GM21367 (cell line): ENCODE data around the gene FPR1.

Experiments used
- ATAC-seq: cut with Tn5 transposase; IDR thresholded peaks from one replicate; pipeline ENCODE4 v1.9.1; 2021; ENCODE audit not compliant: unreplicated experiment

FPR1 gene, protein sequence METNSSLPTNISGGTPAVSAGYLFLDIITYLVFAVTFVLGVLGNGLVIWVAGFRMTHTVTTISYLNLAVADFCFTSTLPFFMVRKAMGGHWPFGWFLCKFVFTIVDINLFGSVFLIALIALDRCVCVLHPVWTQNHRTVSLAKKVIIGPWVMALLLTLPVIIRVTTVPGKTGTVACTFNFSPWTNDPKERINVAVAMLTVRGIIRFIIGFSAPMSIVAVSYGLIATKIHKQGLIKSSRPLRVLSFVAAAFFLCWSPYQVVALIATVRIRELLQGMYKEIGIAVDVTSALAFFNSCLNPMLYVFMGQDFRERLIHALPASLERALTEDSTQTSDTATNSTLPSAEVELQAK

DNA sequence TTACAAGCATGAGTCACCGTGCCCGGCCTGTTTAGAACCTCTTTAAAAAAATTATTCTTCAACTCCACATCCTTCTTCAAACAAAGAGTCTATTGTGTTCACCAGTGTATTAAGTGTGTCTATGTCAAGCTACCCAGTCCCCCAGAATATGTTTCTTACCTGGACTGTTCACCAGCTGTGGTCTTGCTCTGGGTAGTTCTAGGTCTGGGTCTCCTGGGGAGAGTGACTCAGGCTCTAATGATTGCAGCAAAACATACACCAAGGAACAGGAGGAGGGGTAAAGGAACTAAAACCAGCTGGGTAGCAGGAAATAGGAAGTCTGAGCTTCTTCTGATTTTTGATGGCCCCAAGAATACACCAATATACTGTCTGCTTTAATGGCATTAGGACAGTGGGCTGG, at the start of gene FPR1:
Gene FPR1 (minus strand): TSS at position 224 of the 400 bp plus-strand sequence. CDS start 4,884 bp downstream, outside the sequence.
- no peak for ATAC-seq

DNA sequence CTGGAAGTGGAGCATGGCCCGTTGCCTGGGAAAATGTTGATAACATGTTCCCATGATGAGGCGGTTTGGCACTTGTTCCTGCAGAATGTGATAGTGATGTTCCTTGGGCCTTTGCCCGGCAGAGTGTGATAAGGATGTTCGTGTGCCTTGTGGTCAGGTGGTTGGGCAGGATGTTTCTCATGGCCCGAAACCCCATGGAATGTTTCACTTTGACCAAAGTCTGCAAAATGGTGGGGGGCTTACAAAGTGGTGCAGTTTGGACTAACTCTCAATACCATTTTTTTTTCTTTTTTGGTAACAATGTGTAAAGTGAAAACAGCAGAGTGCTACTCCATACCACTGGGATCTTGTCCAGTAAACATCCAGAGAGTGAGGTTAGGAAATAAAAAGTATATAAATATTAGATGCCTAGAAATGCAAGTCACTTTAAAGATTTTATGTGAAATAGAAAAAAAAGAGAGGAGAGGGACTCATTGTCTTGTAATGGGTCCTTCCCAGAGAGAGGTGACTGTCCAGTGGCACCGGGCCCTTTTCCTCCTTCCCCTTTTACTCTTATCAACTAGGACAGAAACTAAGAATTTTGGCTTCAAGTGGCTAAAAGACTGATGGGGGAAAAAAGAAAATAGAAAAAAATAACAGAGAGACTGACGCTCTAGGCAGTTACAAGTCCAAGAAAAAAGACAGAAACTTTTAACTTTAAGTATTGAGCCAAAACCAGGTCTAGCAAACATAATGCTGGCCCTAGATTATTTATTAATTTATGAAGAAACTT, 49.0 kb upstream of the FPR1 start:
- ATAC-seq = no peak

DNA sequence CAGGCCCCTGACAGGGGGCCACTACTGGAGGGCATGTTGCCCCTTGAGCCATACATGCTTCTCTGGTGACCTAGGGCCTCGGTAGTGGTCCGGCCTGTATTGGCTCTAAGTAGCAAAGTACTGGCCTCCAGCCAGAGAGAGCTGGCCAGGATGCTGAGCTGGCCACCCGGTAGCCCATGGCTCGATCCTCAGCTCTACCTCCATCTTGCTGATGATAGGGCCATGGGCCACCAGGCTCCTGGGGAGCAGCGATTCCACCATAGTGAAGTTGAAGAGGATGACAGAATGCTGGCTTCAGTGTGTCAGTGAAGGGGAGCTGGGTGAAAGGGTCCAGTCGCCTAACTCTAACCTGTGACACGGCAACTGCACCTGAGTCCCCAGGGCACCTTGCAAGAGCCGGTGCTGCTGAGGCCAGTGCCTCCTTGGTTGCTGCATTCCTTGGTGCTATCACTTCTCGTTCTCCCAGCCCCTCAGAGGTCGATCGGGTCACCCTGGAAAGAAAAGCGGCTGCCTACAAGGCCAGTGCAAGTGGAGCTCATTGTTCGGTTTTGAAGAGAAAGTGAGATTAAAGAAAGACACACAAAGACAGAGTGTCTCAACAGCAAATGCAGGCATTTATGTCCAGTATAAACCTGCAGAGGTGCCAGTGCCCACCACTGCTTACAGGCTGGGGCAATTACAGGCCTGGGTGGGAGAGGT, 48.2 kb upstream of the FPR1 start:
- ATAC-seq = no peak

DNA sequence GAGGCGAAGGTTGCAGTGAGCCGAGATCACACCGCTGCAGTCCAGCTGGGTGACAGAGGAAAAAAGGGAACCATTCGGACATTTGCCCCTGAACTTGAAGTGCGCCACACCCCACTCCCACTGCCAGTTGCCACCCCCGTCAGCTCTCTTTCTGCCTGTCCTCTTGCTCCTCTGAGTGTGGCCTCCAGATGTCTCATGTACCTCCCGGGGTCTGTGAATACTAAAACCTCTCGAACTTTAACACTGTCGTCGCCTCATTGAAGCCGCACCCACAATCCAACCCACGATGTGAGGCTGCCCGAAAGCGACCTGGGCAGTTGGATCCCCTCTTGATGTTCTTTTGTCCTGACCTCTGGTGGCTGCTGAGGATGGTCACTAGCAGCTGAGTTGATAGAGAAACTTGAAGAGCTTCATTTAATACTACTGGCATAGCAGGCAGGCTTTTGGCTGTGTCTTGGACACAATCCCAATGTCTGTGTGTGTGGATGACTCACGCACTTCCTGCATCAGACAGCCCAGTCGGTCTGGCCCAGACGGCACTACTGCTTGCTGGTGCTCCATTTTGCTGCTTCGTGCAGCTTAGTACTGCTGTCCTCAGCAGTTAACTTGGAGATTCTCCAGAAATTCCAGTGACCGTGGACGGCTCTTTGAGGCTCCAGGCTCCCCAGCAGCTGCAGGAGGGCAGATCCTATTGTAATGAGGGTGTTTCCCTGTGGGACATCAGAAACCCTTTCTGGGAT, 47.5 kb upstream of the FPR1 start:
- no peak for ATAC-seq

DNA sequence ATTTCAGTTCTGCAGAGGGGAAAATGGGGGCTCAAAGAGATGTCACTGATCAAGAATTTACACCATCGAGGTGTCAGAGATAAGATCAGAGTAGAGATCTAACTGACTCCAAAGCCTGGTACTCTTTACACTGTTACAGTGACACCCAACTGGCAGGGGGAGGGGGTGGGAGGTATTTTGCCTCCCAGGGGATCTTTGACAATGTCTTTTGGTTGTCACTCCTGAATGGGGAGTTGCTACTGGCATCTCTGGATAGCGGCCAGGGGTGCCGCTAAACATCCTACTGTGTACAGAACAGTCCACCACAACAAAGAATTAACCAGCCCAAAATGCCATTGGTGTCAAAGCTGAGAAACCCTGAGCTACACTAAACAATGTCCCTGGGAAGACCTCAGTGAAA, 46.4 kb upstream of the FPR1 start:
- no peak for ATAC-seq

DNA sequence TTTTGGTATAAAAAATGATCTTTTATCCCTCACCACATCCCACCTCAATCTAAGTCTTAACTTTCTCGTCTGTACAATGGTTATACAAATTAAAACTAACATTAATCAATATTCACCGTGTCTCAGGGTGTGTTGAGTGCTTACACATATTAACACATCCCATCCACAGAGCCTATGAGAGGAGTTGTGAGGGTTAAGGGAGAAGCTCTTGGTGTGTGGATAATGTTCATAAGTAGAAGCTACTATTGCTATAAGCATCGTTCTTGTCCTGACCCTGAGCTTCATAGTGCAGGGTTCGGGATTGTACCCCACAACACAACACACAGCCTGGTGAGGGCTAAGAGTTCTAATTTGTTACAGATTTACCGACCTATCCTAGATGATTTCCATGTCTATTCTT, 45.8 kb upstream of the FPR1 start:
- ATAC-seq = no peak

DNA sequence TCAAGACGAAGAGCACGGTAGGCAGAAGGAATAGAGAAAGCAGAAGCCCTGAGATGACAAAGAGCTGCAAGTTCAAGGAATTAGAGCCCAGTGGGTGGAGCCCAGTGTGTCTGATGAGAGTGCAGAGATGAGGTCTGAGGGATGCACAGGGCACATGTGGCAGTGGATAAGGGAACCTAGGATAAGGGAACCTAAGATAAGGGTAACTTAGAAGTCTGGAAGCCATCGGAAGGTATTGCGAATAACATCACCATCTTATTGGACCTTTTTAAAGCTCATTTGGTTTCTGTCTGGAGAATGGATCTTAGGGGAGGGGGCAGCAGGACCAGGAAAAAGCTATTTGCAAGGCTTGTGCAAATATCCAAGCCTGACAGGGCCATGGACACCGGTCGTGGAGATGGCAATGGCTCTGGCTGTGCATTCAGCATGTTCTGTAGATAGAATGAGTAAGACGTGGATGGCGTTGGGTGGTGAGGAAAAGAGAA, 44.6 kb upstream of the FPR1 start:
- no peak for ATAC-seq

DNA sequence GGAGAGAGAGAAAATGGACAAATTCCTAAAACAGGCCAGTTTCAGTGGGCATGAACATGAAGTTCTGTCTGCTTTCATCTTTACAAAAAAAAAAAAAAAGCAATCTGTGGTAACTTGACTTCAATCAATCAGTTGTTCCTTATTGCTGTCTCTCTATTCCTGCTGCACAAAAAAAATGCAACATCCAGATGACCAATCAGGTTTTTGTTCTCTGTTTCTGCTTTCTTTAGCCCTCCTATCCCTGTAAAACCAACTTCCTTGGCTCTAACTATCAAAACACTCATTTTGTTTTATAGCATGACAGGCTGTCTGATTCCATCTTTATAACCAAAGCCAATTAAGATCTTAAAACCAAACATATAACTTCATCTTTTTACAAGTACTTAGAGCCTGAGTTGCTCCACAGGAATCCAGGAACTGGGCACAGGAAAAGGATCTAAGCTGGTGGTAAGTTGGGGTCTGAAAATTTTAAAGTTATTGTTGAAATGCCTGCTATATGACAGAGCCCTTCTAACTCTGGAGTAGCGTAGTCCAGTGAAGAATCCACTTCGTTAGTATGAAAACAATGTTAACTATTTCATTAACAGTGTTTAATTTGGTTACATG, 43.3 kb upstream of the FPR1 start, which contains the start of gene FPR3:
Gene FPR3 (plus strand): TSS at position 273 of the 606 bp plus-strand sequence. CDS start 28,592 bp downstream, outside the sequence.
- no peak for ATAC-seq

DNA sequence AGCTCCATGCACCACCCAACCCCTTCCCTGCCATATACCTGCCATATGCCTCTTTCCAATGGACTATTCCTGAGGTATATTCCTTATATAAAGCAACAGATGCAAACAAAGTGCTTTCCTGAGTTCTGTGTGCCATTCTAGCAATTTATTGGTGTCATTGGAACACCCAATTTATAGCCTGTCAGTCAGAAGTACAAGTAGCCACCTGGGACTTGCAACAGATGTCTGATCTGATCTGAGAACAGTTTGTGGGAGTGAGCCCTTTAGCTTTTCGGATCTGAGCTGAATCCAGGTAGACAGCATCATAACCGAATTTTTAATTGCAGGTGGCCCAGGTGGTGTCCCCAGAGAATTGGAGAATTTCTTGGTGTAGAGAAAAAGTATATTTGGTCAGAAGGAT, 42.3 kb upstream of the FPR1 start:
- ATAC-seq = no peak

DNA sequence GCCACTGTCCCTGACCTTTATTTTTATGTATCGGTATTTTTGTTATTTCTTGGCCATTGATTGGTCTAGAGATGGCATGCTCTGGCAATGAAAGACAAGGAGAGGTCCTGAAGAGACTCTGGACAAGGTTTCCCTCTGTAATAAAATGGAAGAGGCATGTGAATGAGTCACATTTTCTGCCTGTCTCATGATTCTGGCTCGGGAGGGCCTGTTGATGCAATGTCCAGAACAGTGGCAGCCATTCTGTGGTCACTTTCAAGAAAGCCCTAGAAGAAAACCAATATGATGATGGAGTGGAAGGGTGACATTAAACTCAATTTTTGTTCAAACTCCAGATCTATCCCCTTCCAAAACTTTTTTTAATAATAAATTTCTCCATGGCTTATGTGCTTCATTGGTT, 41.3 kb upstream of the FPR1 start:
- no peak for ATAC-seq

DNA sequence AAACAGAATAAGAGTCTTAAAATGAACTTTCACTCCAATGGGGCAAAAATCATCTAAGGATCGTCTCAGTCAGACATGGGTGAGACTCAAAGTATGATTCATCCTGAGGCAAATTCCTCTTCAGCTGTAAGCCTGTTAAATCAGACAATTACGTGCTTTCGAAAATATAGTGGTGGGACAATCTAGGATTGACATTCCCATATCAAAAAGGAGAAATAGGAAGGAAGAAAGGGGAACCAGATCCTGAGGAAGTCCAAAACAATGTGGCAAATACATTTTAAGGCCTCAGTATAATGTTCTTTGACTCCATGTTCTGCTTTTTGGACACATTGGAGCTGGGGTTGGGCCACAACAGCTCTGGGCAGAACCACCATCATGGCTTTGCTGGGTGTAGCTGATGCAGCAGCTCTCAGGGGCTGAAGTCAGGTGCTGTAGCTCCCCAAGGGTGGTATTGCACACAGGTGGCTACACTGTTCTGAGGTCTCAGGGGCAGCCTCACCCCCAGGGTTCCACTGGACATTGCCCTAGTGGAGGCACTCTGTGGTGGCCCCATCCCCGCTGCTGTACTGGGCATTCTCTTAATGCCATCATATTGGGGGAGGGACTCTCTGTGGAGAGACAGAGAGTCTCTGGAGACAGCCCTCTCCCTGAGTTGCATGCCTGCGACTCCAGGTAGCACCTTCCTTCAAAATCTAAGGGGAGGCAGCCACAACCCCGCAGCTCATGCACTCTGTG, 37.5 kb upstream of the FPR1 start:
- ATAC-seq = no peak

DNA sequence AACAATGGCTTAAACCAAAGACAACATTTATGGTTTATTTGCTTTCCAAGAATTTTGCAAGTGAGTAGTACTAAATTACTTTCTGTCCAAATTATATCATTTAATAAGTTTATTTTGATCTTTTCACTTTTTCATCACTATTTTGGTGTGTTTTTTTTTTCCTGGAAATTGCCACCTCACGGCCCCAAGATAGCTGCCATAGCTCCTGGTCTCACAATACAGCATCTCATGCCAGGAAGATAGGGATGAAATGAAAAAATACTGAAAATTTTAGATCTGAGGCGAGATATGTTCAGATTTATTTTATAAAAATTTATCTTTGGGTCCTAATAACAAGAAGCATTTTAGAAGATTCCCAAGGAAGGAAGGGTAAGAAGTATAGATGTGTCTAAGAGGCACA, 36.4 kb upstream of the FPR1 start:
- ATAC-seq = no peak

DNA sequence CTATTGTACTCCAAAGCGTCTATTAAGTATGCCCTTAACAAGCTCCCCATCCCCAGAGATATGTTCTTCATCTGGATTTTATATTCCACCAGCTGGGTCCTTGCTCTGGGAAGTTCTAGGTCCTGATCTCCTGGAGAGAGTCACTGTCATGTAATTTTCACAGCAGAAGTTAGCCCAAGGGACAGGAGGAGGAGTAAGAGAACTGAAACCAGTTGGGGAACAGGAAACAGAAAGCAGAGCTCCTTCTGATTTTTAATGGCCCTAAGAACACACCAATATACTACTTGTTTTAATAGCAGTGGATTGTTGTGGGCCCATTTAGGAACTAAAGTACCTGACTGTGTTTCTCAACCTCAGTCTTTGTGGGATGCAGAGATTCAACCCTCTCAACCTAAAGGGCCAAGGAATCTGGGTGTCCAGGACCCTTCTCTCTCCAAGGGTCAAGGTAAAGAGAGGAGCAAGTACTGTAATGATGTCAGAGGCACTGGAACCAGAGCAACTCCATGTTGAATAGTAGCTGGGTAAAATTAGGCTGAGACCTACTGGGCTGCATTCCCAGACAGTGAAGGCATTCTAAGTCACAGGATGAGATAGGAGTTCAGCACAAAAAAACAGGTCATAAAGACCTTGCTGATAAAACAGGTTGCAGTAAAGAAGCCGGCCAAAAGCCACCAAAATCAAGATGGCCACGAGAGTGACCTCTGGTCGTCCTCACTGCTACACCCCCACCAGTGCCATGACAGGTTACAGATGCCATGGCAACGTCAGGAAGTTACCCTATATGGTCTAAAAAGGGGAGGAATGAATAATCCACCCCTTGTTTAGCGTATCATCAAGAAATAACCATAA, 35.2 kb upstream of the FPR1 start:
- no peak for ATAC-seq

DNA sequence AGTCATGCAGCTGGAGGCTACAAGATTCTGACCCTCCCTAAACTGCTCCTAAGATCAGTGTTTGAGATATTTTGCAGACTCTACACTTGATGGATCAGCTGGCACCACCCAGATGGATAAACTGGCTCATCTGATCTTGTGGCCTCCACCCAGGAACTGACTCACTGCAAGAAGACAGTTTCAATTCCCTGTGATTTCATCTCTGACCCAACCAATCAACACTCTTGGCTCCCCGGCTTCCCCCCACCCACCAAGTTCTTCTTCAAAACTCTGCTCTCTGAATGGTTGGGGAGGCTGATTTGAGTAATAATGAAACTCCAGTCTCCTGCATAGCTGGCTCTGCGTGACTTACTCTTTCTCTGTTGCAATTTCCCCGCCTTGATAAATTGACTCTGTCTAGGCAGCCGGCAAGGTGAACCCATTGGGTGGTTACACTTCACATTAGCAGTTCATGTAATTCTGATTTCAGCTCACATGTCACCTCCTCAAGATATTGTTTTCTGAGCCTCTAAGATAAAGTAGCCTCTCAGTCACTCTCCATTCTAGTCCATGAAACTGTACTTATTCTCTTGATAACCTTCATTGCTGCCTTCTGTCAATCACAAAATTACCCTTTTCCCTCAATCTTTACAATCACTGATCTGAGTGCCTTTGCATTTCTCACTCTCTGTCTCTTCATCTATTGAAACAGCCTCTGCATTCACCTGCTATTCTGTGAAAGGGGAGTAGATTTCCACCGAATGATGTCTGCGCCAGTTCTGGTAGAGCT, 33.4 kb upstream of the FPR1 start:
- no peak for ATAC-seq

DNA sequence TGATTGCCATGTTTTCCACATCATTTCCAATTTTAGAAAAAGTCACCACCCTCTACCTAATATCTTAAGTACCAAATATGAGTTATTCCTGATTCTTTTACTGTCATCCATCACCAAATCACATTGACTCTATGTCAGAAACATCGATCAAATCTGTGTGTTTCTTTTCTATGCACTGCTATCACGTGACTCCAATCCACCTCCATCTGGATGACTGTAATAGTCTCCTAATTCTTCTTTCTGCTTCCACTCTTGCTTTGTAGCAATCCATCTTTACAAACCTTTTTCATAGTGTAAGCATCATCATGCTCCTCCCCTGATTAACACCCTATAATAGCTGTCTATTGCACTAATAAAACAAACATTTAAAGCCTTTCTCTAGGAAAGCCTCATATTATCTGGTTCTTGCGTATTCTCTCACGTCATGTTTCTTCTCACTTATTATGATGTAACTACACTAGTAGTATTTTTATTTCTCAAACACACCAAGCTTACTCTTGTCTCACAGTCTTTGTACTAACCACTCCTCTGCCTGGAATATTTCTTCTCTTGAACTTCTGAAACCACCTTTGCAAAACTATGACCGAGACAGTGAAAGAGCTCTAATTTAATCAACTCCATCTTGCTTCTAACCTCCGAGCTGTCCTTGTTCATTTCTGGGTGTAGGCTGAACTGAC, 32.6 kb upstream of the FPR1 start:
- no peak for ATAC-seq

DNA sequence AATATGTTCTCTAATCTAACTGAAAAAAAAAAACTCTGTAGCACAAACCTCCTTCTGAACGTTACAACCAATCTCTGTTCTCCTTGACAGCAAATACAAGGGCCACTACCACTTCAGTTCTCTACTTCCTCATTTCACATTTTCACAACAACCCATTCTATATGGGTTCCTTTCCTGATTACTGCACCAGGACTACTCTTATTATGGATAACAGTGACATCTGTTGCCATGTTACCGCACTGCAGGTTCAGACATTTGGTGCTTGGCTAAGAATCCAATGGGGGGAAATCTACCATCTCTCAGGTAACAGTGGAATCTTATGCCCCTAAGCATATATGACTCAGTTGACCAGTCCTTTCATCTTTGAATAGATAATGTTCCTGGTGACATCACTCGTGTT, 31.7 kb upstream of the FPR1 start:
- no peak for ATAC-seq

DNA sequence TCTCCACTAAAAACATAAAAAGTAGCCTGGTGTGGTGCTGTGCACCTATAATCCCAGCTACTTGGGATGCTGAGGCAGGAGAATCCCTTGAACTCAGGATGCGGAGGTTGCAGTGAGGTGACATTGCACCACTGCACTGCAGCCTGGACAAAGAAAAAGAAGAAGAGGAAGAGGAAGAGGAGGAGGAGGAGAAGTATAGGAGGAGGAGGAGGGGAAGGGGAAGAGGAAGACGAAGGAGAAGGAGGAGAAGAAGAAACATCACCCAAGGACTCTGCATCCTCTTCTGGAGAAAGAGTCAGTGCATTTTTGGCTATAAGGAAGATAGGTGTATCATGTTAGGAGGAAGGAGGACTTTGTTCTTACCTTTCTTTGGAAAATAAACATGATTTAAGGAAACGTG, 30.3 kb upstream of the FPR1 start:
- no peak for ATAC-seq

DNA sequence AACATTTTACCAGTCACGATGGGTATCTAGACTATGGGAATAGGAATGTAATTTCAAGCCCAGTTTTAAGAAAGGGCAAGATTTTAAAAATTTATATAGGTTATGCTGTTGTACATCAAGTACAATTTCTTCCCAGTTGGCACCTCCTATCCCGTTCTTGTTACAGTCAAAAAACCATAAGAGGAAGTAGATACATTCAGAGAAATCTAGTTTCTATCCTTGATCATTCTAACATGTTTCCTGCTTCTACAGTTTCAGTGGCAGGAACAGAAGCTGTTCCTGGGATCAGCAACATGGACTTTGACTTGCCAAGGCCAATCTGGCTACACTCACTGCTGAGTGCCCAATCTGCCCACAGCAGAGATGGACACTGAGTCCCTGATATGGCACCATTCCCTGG, 28.6 kb upstream of the FPR1 start:
- no peak for ATAC-seq
